ENCODE results near the gene ZFP91.

GRCh38 chr11:58546841-58547240 is 32.0 kb upstream of the ZFP91 start:
- TF ChIP-seq CTCF (IDR thresholded peaks at IDR 0.05) (no peak), POLR2A (IDR thresholded peaks at IDR 0.05) (no peak)

All from adrenal gland (tissue), 5 donors.